GM18507 (cell line): ENCODE measurements around the gene GIGYF2.

ENCODE experiments used
- DNase-seq: peaks from one replicate; pipeline ENCODE4 v3.0.0; 2011; ENCODE audit warnings: low read depth; ENCODE audit not compliant: insufficient read length; ENCODE audit errors: extremely low spot score
- FAIRE-seq: peaks from 2 replicates; lab custom pipeline; 2011; peaks lifted over from hg19 to GRCh38; lab: Jason Lieb, UNC

GIGYF2 gene

DNA sequence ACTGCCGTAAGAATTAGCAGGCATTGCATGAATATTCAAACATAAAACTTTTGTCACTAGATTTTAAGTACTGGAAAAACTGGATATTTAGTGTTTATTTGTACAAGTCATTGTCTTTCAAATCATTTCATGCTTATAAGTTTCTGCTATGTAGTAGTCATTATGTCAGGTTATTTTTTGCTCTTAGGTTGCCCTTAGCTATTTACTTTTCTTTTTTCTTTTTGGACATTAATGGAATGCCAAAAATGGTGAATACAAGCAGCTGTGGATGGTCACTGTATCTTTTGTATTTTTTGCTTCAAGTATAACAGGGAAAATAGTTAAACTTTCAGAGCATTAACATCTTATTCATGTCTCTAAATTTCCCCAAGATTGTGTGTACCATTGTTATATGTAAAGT, 97.8 kb downstream of the GIGYF2 start:
- DNase-seq (no peak), FAIRE-seq (no peak)

- no peak for DNase-seq
- no peak for FAIRE-seq
These were observed 98.8 kb downstream of the GIGYF2 start for GRCh38 chr2:232795920-232796319.

DNA sequence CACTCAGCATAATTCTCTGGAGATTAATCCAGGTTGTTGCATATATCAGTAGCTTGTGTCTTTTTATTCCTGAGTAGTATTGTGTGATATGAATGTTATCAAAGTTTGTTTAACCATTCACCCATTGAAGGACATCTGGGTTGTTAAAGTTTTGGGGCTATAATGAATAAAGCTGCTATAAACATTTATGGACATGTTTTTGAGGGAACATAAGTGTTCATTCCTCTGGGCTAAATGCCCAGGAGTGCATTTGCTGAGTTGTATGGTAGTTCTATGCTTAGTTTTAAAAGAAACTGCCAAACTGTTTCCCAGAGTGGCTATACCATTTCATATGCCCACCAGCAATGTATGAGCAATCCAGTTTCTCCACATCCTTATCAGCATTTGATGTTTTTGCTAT, 101.1 kb downstream of the GIGYF2 start:
- DNase-seq, result no peak
- FAIRE-seq, result no peak

- FAIRE-seq (no peak), DNase-seq (no peak)
These were observed 103.0 kb downstream of the GIGYF2 start for GRCh38 chr2:232800166-232800565.

GRCh38 chr2:232802091-232802490, 105.0 kb downstream of the GIGYF2 start:
- DNase-seq, result no peak
- FAIRE-seq, result no peak

DNA sequence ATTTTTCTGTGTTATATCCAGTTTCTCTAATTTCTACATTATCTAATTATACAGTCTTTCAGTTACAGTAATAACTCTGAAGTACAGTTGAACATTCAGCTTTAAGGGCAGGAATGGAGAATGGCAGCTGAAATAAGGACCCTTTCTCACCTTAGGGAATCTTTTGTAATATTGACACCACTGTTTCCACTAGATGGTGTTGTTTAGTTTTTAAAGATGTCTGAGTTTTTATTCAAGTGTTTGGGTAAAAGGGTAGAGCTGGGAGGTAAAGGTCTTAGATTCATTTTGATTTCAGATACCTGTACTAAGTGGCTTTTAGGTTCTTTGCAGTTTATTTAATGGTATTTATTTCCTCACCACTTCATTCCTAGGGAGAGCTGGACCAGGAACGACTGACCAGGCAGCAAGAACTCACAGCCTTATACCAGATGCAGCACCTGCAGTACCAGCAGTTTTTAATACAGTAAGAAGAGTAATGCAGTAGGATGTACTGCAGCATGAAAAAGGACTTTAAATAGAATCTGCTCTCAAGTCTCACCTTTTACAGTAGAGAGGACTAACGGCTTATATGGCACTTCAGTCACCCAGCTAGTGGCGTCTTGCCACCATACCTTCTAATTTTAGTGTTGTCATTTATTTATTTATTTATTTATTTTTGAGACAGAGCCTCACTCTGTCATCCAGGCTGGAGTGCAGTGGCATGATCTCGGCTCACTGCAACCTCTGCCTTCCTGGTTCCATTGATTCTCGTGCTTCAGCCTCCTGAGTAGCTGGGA, 112.4 kb downstream of the GIGYF2 start:
- FAIRE-seq, result peak; percentile 24
- no peak for DNase-seq

GRCh38 chr2:232810444-232810843, 113.3 kb downstream of the GIGYF2 start:
- no peak for FAIRE-seq
- no peak for DNase-seq

DNA sequence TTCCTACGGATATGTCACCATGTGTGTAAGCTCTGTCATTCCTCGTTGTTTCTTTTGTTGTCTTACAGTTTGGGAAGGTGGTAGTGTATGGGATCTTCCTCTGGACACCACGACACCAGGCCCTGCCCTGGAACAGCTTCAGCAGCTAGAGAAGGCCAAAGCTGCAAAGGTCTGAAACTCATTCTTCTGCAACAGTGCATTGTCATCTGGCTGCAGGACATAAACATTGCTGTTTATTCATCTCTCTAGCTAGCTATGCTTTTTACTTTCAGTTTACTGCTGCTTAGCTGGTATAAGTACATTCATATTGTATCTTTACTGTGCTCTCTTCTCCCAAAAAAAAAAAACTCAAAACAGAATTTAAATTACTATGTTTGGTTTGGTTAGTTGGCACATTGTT, 118.4 kb downstream of the GIGYF2 start:
- no peak for FAIRE-seq
- no peak for DNase-seq

GRCh38 chr2:232816657-232817056, 119.5 kb downstream of the GIGYF2 start:
- no peak for DNase-seq
- FAIRE-seq, result no peak

DNA sequence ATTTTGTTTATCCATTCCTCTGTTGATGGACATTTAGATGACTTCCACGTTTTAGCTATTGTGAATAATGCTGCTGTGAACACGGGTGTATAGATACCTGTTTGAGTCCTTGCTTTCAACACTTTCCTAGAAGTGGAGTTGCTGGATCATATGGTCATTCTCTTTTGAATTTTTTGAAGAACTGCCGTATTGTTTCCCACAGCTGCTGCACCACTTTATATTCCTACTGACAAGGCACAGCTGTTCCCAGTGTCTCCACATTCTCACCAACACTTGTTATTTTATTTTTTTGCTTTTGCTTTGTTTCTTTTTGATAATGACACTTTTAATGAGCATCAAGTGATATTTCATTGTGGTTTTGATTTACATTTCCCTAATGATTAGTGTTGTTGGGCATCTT, 120.6 kb downstream of the GIGYF2 start:
- no peak for DNase-seq
- no peak for FAIRE-seq

DNA sequence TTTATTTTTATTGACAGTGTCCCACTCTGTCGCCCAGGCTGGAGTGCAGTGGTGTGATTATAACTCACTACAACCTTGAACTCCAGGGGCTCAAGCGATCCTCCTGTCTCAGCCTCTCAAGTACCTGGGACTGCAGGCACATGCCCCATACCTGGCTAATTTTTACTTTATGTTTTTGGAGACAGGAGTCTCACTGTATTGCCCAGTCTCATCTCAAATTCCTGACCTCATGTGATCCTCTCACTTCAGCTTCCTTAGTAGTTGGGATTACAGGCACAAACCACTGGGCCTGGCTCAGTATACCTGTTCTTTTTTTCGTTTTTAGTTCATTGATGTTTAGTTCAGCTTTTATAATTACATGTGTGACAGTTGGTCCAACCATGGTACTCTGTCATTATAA, 132.9 kb downstream of the GIGYF2 start:
- FAIRE-seq (no peak), DNase-seq (no peak)

DNA sequence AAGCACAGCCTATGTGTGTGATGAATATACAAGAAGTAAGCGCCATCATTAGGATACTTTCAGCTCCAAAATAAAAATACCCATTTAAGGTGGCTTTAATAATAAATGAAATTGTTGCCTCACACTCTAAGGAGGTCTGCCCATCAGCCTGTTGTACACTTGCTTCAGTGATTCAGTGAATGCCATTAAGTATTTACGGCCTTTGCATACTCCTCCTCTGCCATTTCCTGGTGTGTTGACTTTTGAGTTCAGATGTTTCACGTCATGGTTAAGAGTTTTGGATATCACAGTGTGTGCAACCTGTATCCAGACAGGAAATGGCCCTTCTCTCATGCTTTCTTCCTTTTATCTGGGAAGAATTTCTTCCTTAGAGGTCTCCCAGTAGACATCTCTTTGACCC, 134.4 kb downstream of the GIGYF2 start:
- no peak for FAIRE-seq
- no peak for DNase-seq

DNA sequence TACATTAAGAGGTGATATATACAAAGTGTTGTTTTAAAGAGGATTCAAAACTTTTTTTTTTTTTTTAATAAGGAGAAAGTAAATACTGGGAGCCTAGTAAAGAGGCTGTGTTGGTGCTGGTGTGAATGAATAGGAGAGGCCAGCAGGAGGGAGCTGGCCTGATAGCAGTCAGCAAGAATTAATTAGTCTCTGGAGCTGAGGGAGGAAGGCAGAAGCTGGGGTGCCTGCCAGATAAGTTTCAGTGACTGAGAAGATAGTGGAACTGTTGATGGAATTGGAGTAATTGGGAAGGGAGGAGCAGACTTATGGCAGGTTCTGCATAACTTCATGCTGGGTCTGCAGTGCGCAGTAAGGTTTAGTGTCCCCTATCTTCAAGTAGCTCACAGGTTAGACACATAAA, 136.7 kb downstream of the GIGYF2 start:
- DNase-seq (no peak), FAIRE-seq (no peak)

DNA sequence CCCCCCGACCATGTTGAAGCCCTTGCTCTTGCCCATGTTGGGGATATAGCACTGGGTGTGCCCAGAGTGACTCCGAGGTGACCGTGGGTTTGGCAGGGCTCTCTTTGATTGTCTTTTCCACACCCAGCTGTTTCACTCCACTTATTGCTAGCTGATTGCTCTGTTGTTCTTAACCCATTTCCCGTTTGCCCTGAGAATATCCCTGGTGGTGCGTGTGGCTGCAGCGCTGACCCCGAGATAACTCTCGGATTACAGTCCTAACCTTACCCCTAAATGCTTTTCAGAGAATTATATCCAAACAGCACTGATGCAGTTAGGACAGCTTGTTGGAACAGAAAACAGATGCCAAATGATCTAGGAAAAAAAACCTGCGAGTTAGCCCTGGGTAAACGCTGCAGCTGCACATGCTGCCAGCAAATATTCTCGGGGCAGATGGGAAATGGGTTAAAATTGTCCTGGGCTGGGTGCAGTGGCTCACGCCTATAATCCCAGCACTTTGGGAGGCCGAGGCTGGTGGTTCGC, 138.6 kb downstream of the GIGYF2 start:
- DNase-seq, result no peak
- FAIRE-seq, result no peak

- DNase-seq (no peak), FAIRE-seq (no peak)
These were observed 139.8 kb downstream of the GIGYF2 start for GRCh38 chr2:232836934-232837333.

DNA sequence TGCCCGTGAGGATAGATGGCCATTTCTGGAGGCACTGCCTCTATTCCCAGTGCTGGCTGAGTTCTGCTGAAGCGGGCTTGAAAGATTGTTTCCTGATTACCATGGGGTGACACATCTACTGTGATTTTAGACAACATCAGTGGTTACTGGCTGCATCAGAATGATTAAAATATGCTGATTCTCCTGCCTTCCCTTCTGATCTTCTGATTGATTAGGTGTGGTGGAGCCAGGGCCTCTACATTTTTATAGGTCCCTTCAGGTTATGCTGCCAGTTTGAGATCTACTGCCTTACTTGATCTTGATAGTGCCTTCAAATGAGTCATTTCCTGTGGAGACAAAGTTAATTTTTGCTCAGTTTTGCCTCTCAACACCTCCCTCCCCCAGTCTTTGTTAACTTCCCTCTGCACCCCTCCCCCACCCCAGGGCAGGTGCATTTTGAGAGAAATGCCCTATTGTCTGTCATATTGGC, 141.3 kb downstream of the GIGYF2 start:
- peak; percentile 93 for FAIRE-seq
- DNase-seq, result peak; percentile 48

DNA sequence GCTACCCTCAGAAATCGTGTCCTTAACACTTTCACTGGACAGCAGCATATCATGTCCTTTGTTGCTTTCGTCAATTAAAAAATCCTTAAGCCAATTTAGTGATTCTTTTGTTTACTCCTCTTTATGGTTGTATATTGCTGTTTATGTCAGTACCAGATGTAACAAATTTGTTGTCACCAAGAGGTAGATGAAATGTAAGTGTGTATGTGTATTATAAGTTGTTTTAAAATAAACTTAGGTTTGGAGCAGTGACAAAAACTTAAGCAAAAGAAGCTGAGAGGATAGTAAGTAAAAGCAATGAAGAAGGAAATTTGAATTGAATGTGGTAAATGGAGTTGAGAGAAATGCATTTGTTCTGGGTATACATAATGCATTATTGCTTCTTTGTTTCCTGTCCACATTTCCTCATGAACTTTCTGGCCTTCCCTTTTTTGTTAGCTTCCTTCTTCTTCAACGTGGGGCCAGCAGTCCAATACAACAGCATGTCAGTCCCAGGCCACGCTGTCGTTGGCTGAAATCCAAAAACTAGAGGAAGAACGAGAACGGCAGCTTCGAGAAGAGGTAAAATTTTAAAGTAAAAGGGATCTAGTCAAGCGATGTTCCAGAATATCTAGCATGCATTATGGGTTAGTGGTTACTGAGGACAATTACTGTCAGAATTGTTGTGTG, 142.4 kb downstream of the GIGYF2 start:
- DNase-seq (no peak), FAIRE-seq (peak; percentile 12)

DNA sequence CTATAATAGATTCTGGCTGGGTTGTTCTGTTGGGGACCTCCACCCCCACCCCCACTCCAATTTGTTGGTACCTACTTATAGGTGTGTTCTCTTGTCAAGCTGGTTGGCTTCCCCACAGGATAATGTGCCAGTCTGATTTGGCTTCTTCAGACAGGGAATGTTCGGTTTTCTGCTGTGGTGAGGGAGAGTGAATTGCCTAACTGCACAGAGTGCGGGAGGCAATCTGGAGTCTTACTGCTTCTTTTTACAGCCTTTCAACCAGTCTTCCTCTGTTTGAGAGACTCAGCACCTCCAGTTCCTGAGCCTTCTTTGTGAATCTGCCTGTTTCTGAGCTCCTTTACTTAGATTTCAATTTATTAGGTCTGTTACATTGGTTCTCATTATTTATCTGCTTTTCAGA, 145.6 kb downstream of the GIGYF2 start:
- FAIRE-seq, result no peak

GRCh38 chr2:232843834-232844233, 146.7 kb downstream of the GIGYF2 start:
- no peak for DNase-seq
- FAIRE-seq, result no peak

More for the DNA sequence above, 145.6 kb downstream of the GIGYF2 start:
- no peak for DNase-seq

DNA sequence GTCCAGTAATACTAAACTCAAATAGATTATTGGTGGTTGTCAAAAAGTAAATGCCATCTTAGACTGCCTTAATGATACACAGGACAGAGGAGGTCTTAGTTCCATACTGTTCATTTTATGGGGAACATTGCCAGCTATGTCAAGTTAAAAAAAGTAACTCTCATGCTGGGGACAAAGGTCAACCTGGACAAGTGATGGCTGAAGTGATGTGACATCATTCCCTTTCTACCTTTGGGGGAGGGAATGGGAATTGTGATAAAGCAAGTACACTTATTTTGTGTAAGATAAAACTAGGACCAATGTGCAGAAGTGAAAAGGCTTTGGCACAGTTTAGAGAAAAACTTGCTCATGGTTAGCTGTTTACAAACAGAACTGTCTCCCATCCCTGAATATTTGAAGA, 148.9 kb downstream of the GIGYF2 start:
- no peak for FAIRE-seq
- no peak for DNase-seq

GRCh38 chr2:232850039-232850438, 152.9 kb downstream of the GIGYF2 start:
- no peak for DNase-seq
- FAIRE-seq, result no peak
